GM23338 (cell line): ENCODE results near the gene COL4A2. TPM values are rescaled to one million over a fixed set of nuclear protein-coding genes. Genes with fewer than 3 reads are reported as not detected.

Experiments
- ATAC-seq: fragments of 200-7000 bp; cut with Tn5 transposase; 3 replicates; pipeline ENCODE4 v1.9.1; 2020
- DNase-seq: peaks from one replicate; pipeline ENCODE4 v3.0.0-alpha.2; 2015; ENCODE audit warnings: low spot score
- H2AFZ ChIP-seq: fragments of 200-600 bp; sonication (generic); 2 replicates; pipeline ENCODE4 v1.8.0; 2016; ENCODE audit warnings: antibody characterized with exemption, mild to moderate bottlenecking, moderate library complexity
- H3F3A ChIP-seq: fragments of 200-600 bp; sonication (generic); replicated peaks from 2 replicates; pipeline ENCODE4 v1.8.0; 2017; ENCODE audit warnings: antibody characterized with exemption, mixed run types, low read depth
- H3K27ac ChIP-seq: fragments of 200-600 bp; sonication (generic); 2 replicates; pipeline ENCODE4 v1.6.1; 2016; ENCODE audit warnings: low read depth
- H3K27me3 ChIP-seq: fragments of 200-600 bp; sonication (generic); 2 replicates; pipeline ENCODE4 v1.8.0; 2016; ENCODE audit warnings: mild to moderate bottlenecking, mixed run types, moderate library complexity; ENCODE audit not compliant: insufficient read depth
- H3K36me3 ChIP-seq: fragments of 200-600 bp; sonication (generic); 2 replicates; pipeline ENCODE4 v1.8.0; 2016; ENCODE audit warnings: mild to moderate bottlenecking; ENCODE audit not compliant: insufficient read depth
- H3K4me1 ChIP-seq: fragments of 200-600 bp; sonication (generic); 2 replicates; pipeline ENCODE4 v1.8.0; 2016; ENCODE audit warnings: mild to moderate bottlenecking, moderate library complexity; ENCODE audit not compliant: insufficient read depth
- H3K4me2 ChIP-seq: fragments of 200-600 bp; sonication (generic); 2 replicates; pipeline ENCODE4 v1.7.1; 2017; ENCODE audit warnings: mixed run types
- H3K4me3 ChIP-seq: fragments of 200-600 bp; sonication (generic); 2 replicates; pipeline ENCODE4 v1.6.1; 2016; ENCODE audit warnings: mixed run types
- H3K79me2 ChIP-seq: fragments of 200-600 bp; sonication (generic); replicated peaks from 2 replicates; pipeline ENCODE4 v1.8.0; 2017; ENCODE audit warnings: mild to moderate bottlenecking; ENCODE audit not compliant: insufficient read depth
- H3K9me2 ChIP-seq: fragments of 200-600 bp; sonication (generic); 2 replicates; pipeline ENCODE4 v1.8.0; 2017; ENCODE audit not compliant: insufficient read depth
- H4K20me1 ChIP-seq: fragments of 200-600 bp; sonication (generic); replicated peaks from 2 replicates; pipeline ENCODE4 v1.8.0; 2017; ENCODE audit warnings: mild to moderate bottlenecking; ENCODE audit not compliant: insufficient read depth
- H3K27ac Mint-ChIP-seq: 2 replicates; pipeline ENCODE4 v1.8.0; 2020; ENCODE audit warnings: inconsistent platforms, mild to moderate bottlenecking, moderate library complexity, mixed read lengths
- H3K27me3 Mint-ChIP-seq: 3 replicates; pipeline ENCODE4 v1.8.0; 2022; ENCODE audit warnings: low read depth, mild to moderate bottlenecking, moderate library complexity, mixed read lengths, inconsistent platforms; ENCODE audit not compliant: insufficient read depth, poor library complexity
- H3K36me3 Mint-ChIP-seq: 3 replicates; pipeline ENCODE4 v1.8.0; 2021; ENCODE audit warnings: low read depth, mild to moderate bottlenecking, inconsistent platforms, moderate library complexity, mixed read lengths
- H3K4me1 Mint-ChIP-seq: 3 replicates; pipeline ENCODE4 v1.8.0; 2020; ENCODE audit warnings: mild to moderate bottlenecking, inconsistent platforms, mixed read lengths
- H3K4me3 Mint-ChIP-seq: 3 replicates; pipeline ENCODE4 v1.8.0; 2021; ENCODE audit warnings: moderate library complexity, mild to moderate bottlenecking, inconsistent platforms, mixed read lengths
- H3K9me3 Mint-ChIP-seq: 3 replicates; pipeline ENCODE4 v1.8.0; 2020; ENCODE audit warnings: moderate library complexity, mild to moderate bottlenecking, inconsistent platforms, mixed read lengths
- CREB1 ChIP-seq: fragments of 250-450 bp; sonication (Bioruptor Pico); IDR thresholded peaks from 2 replicates; pipeline ENCODE4 v1.5.0; 2020; ENCODE audit warnings: low read depth, mild to moderate bottlenecking, moderate library complexity
- EZH2 ChIP-seq: fragments of 200-600 bp; sonication (generic); IDR thresholded peaks from one replicate; pipeline ENCODE4 v1.8.0; 2017; ENCODE audit warnings: antibody characterized with exemption, mild to moderate bottlenecking, low read depth; ENCODE audit not compliant: unreplicated experiment
- EZH2phosphoT487 ChIP-seq: fragments of 200-600 bp; sonication (generic); IDR thresholded peaks from one replicate; pipeline ENCODE4 v1.8.1; 2018; ENCODE audit warnings: antibody characterized with exemption; ENCODE audit not compliant: unreplicated experiment
- JUNB ChIP-seq: IDR thresholded peaks from one replicate; pipeline ENCODE4 v1.6.1; 2016; ENCODE audit warnings: antibody characterized with exemption; ENCODE audit not compliant: unreplicated experiment
- NANOG ChIP-seq: IDR thresholded peaks from 2 replicates; pipeline ENCODE4 v1.6.1; 2016; ENCODE audit warnings: antibody characterized with exemption, borderline replicate concordance
- POLR2AphosphoS5 ChIP-seq: IDR thresholded peaks from 2 replicates; pipeline ENCODE4 v1.6.1; 2016; ENCODE audit warnings: antibody characterized with exemption, low read depth
- STAT1 ChIP-seq: IDR thresholded peaks from one replicate; pipeline ENCODE4 v1.6.1; 2016; ENCODE audit warnings: antibody characterized with exemption; ENCODE audit not compliant: unreplicated experiment
- ZNF114 ChIP-seq: fragments of 250-450 bp; sonication (Bioruptor Pico); IDR thresholded peaks from 2 replicates; pipeline ENCODE4 v1.5.0; 2020; ENCODE audit warnings: mild to moderate bottlenecking, moderate library complexity
- ZNF331 ChIP-seq: fragments of 250-450 bp; sonication (Bioruptor Pico); IDR thresholded peaks from 2 replicates; pipeline ENCODE4 v1.5.0; 2020; ENCODE audit warnings: low read depth, mild to moderate bottlenecking, moderate library complexity
- polyA plus RNA-seq: library from polyadenylated mRNA; unstranded; fragments of >200 nt; fragmentation: Nextera tagmentation; extraction: Ambion mirVana; gene quantifications from 2 replicates; pipeline ENCODE4 v1.2.1, GENCODE V29; 2016
- total RNA-seq: library from RNA; depleted of rRNA; stranded (reverse); fragments of >200 nt; shearing (Covaris generic); gene quantifications from 2 replicates; pipeline ENCODE4 v1.2.3, GENCODE V29; 2014
- TF ChIP-seq, protein P1 (sequence below): fragments of 250-450 bp; sonication (Bioruptor Pico); IDR thresholded peaks from 2 replicates; pipeline ENCODE4 v1.5.0; 2020; ENCODE audit warnings: mild to moderate bottlenecking, moderate library complexity
- TF ChIP-seq, protein P2 (sequence below), 2 experiments: fragments of 200-600 bp in 1 of 2; sonication (generic) in 1 of 2; conservative IDR thresholded peaks; 2 replicates each; pipeline versions ENCODE4 v1.5.1 to v1.6.1; 2016 to 2017; ENCODE audit warnings: antibody characterized with exemption in 2 of 2, low read depth in 2 of 2, mild to moderate bottlenecking in 2 of 2, moderate library complexity in 1 of 2
- TF ChIP-seq, protein P3 (sequence below): IDR thresholded peaks from one replicate; pipeline ENCODE4 v1.6.1; 2018; ENCODE audit warnings: antibody characterized with exemption; ENCODE audit not compliant: unreplicated experiment
- TF ChIP-seq, protein P4 (sequence below): IDR thresholded peaks from 2 replicates; pipeline ENCODE4 v1.6.1; 2016; ENCODE audit warnings: antibody characterized with exemption

The COL4A2 gene
- total and polyA plus RNA-seq, 2 experiments from 2014 or later: 37.4 to 131 TPM

DNA sequence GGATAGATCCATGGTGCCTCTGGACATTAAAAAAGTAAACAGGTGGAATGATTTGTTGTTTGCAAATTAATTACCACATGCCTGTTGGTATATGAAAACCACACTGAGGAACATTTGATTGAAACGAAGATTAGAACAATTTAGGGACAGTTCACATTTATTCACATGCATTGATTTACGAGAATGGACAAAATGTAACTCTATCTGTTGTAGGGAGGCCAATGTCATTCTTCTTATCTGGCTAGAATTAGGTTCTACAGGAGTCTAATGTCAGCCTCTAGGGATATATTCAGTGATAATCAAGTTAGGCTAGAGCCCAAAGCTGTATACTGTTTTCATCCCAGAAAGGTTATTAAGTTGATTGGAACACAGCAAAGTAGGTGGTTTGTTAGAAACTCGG, 125.4 kb downstream of the COL4A2 start:
- H3K9me2 ChIP-seq: no peaks in the 10 kb centered on the region
- no peaks in the 10 kb centered on the region for H4K20me1 ChIP-seq
- H3K4me1 Mint-ChIP-seq: peaks cover 12% of the 10 kb centered on the region
- no peaks in the 10 kb centered on the region for H3K79me2 ChIP-seq
- ATAC-seq: no peak
- H3K9me3 Mint-ChIP-seq: no peaks in the 10 kb centered on the region
- TF ChIP-seq CREB1 (no peak), ZNF114 (CRISPR knock-in tag) (no peak), POLR2AphosphoS5 (no peak), NANOG (no peak), STAT1 (no peak), EZH2phosphoT487 (no peak), EZH2 (no peak), JUNB (no peak), ZNF331 (no peak)
- TF ChIP-seq, protein P1, sequence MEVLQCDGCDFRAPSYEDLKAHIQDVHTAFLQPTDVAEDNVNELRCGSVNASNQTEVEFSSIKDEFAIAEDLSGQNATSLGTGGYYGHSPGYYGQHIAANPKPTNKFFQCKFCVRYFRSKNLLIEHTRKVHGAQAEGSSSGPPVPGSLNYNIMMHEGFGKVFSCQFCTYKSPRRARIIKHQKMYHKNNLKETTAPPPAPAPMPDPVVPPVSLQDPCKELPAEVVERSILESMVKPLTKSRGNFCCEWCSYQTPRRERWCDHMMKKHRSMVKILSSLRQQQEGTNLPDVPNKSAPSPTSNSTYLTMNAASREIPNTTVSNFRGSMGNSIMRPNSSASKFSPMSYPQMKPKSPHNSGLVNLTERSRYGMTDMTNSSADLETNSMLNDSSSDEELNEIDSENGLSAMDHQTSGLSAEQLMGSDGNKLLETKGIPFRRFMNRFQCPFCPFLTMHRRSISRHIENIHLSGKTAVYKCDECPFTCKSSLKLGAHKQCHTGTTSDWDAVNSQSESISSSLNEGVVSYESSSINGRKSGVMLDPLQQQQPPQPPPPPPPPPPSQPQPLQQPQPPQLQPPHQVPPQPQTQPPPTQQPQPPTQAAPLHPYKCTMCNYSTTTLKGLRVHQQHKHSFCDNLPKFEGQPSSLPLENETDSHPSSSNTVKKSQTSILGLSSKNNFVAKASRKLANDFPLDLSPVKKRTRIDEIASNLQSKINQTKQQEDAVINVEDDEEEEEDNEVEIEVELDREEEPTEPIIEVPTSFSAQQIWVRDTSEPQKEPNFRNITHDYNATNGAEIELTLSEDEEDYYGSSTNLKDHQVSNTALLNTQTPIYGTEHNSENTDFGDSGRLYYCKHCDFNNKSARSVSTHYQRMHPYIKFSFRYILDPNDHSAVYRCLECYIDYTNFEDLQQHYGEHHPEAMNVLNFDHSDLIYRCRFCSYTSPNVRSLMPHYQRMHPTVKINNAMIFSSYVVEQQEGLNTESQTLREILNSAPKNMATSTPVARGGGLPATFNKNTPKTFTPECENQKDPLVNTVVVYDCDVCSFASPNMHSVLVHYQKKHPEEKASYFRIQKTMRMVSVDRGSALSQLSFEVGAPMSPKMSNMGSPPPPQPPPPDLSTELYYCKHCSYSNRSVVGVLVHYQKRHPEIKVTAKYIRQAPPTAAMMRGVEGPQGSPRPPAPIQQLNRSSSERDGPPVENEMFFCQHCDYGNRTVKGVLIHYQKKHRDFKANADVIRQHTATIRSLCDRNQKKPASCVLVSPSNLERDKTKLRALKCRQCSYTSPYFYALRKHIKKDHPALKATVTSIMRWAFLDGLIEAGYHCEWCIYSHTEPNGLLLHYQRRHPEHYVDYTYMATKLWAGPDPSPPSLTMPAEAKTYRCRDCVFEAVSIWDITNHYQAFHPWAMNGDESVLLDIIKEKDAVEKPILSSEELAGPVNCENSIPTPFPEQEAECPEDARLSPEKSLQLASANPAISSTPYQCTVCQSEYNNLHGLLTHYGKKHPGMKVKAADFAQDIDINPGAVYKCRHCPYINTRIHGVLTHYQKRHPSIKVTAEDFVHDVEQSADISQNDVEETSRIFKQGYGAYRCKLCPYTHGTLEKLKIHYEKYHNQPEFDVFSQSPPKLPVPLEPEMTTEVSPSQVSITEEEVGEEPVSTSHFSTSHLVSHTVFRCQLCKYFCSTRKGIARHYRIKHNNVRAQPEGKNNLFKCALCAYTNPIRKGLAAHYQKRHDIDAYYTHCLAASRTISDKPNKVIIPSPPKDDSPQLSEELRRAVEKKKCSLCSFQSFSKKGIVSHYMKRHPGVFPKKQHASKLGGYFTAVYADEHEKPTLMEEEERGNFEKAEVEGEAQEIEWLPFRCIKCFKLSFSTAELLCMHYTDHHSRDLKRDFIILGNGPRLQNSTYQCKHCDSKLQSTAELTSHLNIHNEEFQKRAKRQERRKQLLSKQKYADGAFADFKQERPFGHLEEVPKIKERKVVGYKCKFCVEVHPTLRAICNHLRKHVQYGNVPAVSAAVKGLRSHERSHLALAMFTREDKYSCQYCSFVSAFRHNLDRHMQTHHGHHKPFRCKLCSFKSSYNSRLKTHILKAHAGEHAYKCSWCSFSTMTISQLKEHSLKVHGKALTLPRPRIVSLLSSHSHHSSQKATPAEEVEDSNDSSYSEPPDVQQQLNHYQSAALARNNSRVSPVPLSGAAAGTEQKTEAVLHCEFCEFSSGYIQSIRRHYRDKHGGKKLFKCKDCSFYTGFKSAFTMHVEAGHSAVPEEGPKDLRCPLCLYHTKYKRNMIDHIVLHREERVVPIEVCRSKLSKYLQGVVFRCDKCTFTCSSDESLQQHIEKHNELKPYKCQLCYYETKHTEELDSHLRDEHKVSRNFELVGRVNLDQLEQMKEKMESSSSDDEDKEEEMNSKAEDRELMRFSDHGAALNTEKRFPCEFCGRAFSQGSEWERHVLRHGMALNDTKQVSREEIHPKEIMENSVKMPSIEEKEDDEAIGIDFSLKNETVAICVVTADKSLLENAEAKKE: no peak
- TF ChIP-seq, protein P2, sequence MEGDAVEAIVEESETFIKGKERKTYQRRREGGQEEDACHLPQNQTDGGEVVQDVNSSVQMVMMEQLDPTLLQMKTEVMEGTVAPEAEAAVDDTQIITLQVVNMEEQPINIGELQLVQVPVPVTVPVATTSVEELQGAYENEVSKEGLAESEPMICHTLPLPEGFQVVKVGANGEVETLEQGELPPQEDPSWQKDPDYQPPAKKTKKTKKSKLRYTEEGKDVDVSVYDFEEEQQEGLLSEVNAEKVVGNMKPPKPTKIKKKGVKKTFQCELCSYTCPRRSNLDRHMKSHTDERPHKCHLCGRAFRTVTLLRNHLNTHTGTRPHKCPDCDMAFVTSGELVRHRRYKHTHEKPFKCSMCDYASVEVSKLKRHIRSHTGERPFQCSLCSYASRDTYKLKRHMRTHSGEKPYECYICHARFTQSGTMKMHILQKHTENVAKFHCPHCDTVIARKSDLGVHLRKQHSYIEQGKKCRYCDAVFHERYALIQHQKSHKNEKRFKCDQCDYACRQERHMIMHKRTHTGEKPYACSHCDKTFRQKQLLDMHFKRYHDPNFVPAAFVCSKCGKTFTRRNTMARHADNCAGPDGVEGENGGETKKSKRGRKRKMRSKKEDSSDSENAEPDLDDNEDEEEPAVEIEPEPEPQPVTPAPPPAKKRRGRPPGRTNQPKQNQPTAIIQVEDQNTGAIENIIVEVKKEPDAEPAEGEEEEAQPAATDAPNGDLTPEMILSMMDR (conservative IDR thresholded peaks at IDR 0.05; ENCODE audit: low read depth in 2 of 2): no peak
- TF ChIP-seq, protein P3, sequence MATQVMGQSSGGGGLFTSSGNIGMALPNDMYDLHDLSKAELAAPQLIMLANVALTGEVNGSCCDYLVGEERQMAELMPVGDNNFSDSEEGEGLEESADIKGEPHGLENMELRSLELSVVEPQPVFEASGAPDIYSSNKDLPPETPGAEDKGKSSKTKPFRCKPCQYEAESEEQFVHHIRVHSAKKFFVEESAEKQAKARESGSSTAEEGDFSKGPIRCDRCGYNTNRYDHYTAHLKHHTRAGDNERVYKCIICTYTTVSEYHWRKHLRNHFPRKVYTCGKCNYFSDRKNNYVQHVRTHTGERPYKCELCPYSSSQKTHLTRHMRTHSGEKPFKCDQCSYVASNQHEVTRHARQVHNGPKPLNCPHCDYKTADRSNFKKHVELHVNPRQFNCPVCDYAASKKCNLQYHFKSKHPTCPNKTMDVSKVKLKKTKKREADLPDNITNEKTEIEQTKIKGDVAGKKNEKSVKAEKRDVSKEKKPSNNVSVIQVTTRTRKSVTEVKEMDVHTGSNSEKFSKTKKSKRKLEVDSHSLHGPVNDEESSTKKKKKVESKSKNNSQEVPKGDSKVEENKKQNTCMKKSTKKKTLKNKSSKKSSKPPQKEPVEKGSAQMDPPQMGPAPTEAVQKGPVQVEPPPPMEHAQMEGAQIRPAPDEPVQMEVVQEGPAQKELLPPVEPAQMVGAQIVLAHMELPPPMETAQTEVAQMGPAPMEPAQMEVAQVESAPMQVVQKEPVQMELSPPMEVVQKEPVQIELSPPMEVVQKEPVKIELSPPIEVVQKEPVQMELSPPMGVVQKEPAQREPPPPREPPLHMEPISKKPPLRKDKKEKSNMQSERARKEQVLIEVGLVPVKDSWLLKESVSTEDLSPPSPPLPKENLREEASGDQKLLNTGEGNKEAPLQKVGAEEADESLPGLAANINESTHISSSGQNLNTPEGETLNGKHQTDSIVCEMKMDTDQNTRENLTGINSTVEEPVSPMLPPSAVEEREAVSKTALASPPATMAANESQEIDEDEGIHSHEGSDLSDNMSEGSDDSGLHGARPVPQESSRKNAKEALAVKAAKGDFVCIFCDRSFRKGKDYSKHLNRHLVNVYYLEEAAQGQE: no peak
- TF ChIP-seq, protein P4, sequence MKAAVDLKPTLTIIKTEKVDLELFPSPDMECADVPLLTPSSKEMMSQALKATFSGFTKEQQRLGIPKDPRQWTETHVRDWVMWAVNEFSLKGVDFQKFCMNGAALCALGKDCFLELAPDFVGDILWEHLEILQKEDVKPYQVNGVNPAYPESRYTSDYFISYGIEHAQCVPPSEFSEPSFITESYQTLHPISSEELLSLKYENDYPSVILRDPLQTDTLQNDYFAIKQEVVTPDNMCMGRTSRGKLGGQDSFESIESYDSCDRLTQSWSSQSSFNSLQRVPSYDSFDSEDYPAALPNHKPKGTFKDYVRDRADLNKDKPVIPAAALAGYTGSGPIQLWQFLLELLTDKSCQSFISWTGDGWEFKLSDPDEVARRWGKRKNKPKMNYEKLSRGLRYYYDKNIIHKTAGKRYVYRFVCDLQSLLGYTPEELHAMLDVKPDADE: no peak
- H3K4me1 ChIP-seq: no peaks in the 10 kb centered on the region
- no peak overlapping the region for H3K27ac Mint-ChIP-seq
- no peaks in the 10 kb centered on the region for H3K27me3 ChIP-seq
- DNase-seq: no peak
- H3K36me3 ChIP-seq: peaks cover 14% of the 10 kb centered on the region
- peaks cover 5% of the 10 kb centered on the region for H3K27me3 Mint-ChIP-seq
- no peak overlapping the region for H3K4me2 ChIP-seq
- no peak overlapping the region for H3K27ac ChIP-seq
- peaks cover 20% of the 10 kb centered on the region; the same call in 2 of the 3 replicates for H3K36me3 Mint-ChIP-seq
- H3F3A ChIP-seq: no peaks in the 10 kb centered on the region
- H2AFZ ChIP-seq: no peak overlapping the region
- no peak overlapping the region for H3K4me3 Mint-ChIP-seq
- no peak overlapping the region for H3K4me3 ChIP-seq
